Activated T-cell treated with anti-CD3 and anti-CD28 coated beads, Interleukin-2, amount 50 U/mL, for 24 hours (primary cell): ENCODE measurements around the gene PLOD1.
"Not testable (repeated sequence)": the region's sequence is repeated elsewhere in the genome, so short reads cannot be mapped to it uniquely, and the experiment has no call there.

ENCODE experiments used
- DNase-seq: peaks from one replicate; pipeline ENCODE4 v3.0.0-alpha.2; 2020
- H3K27ac Mint-ChIP-seq: 2 replicates; pipeline ENCODE4 v1.8.0; 2020; ENCODE audit warnings: mild to moderate bottlenecking, mixed read lengths
- H3K27me3 Mint-ChIP-seq: 2 replicates; pipeline ENCODE4 v1.8.0; 2020; ENCODE audit warnings: mixed read lengths
- H3K36me3 Mint-ChIP-seq: 2 replicates; pipeline ENCODE4 v1.8.0; 2020; ENCODE audit warnings: low read depth, mixed read lengths
- H3K4me1 Mint-ChIP-seq: 2 replicates; pipeline ENCODE4 v1.8.0; 2020; ENCODE audit warnings: low read depth, mixed read lengths
- H3K4me3 Mint-ChIP-seq: 2 replicates; pipeline ENCODE4 v1.8.0; 2020; ENCODE audit warnings: mild to moderate bottlenecking, moderate library complexity, mixed read lengths
- H3K9me3 Mint-ChIP-seq: 2 replicates; pipeline ENCODE4 v1.8.0; 2020; ENCODE audit warnings: mixed read lengths

PLOD1 gene

GRCh38 chr1:11934302-11935056 lies at the start of gene PLOD1:
TSS of gene PLOD1 (plus strand) at chr1:11934717. CDS start at chr1:11934780, 63 bp downstream.
- Mint-ChIP-seq H3K27me3 (no peaks in the 10 kb centered on the region), H3K4me1 (peaks cover 9% of the 10 kb centered on the region), H3K27ac (peak within 1 kb of the TSS; percentile 57), H3K4me3 (peak within 1 kb of the TSS; percentile 82), H3K9me3 (no peaks in the 10 kb centered on the region), H3K36me3 (peaks cover 11% of the 10 kb centered on the region)
- peak; percentile 94 for DNase-seq

- no peaks in the 10 kb centered on the region for H3K36me3 Mint-ChIP-seq
- no peak for DNase-seq
- H3K27ac Mint-ChIP-seq = no peak overlapping the region
- no peaks in the 10 kb centered on the region for H3K9me3 Mint-ChIP-seq
- peaks cover 3% of the 10 kb centered on the region for H3K27me3 Mint-ChIP-seq
- H3K4me3 Mint-ChIP-seq = no peak overlapping the region
- H3K4me1 Mint-ChIP-seq = no peaks in the 10 kb centered on the region
Observed at GRCh38 chr1:11885916-11886315, 48.6 kb upstream of the PLOD1 start.

- Mint-ChIP-seq H3K27me3 (peaks cover 3% of the 10 kb centered on the region), H3K4me1 (no peaks in the 10 kb centered on the region), H3K4me3 (no peak overlapping the region), H3K36me3 (no peaks in the 10 kb centered on the region), H3K27ac (no peak overlapping the region), H3K9me3 (no peaks in the 10 kb centered on the region)
- DNase-seq = no peak
Observed at GRCh38 chr1:11886986-11887665, 47.4 kb upstream of the PLOD1 start.

- no peak overlapping the region for H3K27ac Mint-ChIP-seq
- no peak overlapping the region for H3K4me3 Mint-ChIP-seq
- no peaks in the 10 kb centered on the region for H3K4me1 Mint-ChIP-seq
- no peaks in the 10 kb centered on the region for H3K36me3 Mint-ChIP-seq
- H3K9me3 Mint-ChIP-seq = no peaks in the 10 kb centered on the region
- peaks cover 8% of the 10 kb centered on the region for H3K27me3 Mint-ChIP-seq
- DNase-seq = no peak
Observed at GRCh38 chr1:11887666-11888007, 46.9 kb upstream of the PLOD1 start.

- Mint-ChIP-seq H3K9me3 (no peaks in the 10 kb centered on the region), H3K4me3 (no peak overlapping the region)
Observed at GRCh38 chr1:11888206-11888876, 46.2 kb upstream of the PLOD1 start.

GRCh38 chr1:11888877-11889208 lies 45.7 kb upstream of the PLOD1 start:
- no peak overlapping the region for H3K27ac Mint-ChIP-seq
- no peaks in the 10 kb centered on the region for H3K4me1 Mint-ChIP-seq
- H3K36me3 Mint-ChIP-seq = no peaks in the 10 kb centered on the region
- DNase-seq = no peak
- H3K27me3 Mint-ChIP-seq = peaks cover 12% of the 10 kb centered on the region
- H3K4me3 Mint-ChIP-seq = no peak overlapping the region
- no peaks in the 10 kb centered on the region for H3K9me3 Mint-ChIP-seq

More at GRCh38 chr1:11888206-11888876, 46.2 kb upstream of the PLOD1 start:
- Mint-ChIP-seq H3K27ac (no peak overlapping the region), H3K27me3 (peaks cover 8% of the 10 kb centered on the region), H3K4me1 (no peaks in the 10 kb centered on the region), H3K36me3 (no peaks in the 10 kb centered on the region)
- no peak for DNase-seq

- Mint-ChIP-seq H3K9me3 (no peaks in the 10 kb centered on the region), H3K27ac (no peak overlapping the region), H3K4me1 (no peaks in the 10 kb centered on the region), H3K27me3 (peaks cover 29% of the 10 kb centered on the region), H3K4me3 (no peak overlapping the region), H3K36me3 (no peaks in the 10 kb centered on the region)
- no peak for DNase-seq
Observed at GRCh38 chr1:11891433-11892186, 42.9 kb upstream of the PLOD1 start.

- H3K36me3 Mint-ChIP-seq = no peaks in the 10 kb centered on the region
- no peaks in the 10 kb centered on the region for H3K9me3 Mint-ChIP-seq
- H3K27ac Mint-ChIP-seq = no peak overlapping the region
- no peaks in the 10 kb centered on the region for H3K4me1 Mint-ChIP-seq
- H3K4me3 Mint-ChIP-seq = no peak overlapping the region
- H3K27me3 Mint-ChIP-seq = peaks cover 46% of the 10 kb centered on the region
- peak; percentile 80 for DNase-seq
Observed at GRCh38 chr1:11893907-11894251, 40.6 kb upstream of the PLOD1 start.

- not testable (repeated sequence) for H3K9me3 Mint-ChIP-seq, H3K36me3 Mint-ChIP-seq, H3K27ac Mint-ChIP-seq, H3K4me3 Mint-ChIP-seq, H3K4me1 Mint-ChIP-seq, DNase-seq
- H3K27me3 Mint-ChIP-seq = peaks cover 53% of the 10 kb centered on the region
Observed at GRCh38 chr1:11894501-11894900, 40.0 kb upstream of the PLOD1 start.

- Mint-ChIP-seq H3K4me1 (no peaks in the 10 kb centered on the region), H3K27me3 (peaks cover 73% of the 10 kb centered on the region), H3K9me3 (no peaks in the 10 kb centered on the region), H3K27ac (no peak overlapping the region), H3K4me3 (no peak overlapping the region), H3K36me3 (no peaks in the 10 kb centered on the region)
- DNase-seq = no peak
Observed at GRCh38 chr1:11898086-11898785, 36.3 kb upstream of the PLOD1 start.

GRCh38 chr1:11898831-11899467 lies 35.6 kb upstream of the PLOD1 start:
- peak; percentile 34 for DNase-seq
- Mint-ChIP-seq H3K27me3 (peaks cover 68% of the 10 kb centered on the region), H3K4me3 (no peak overlapping the region), H3K36me3 (no peaks in the 10 kb centered on the region), H3K27ac (no peak overlapping the region), H3K9me3 (no peaks in the 10 kb centered on the region), H3K4me1 (no peaks in the 10 kb centered on the region)

- H3K27ac Mint-ChIP-seq, H3K4me3 Mint-ChIP-seq, H3K36me3 Mint-ChIP-seq, DNase-seq, H3K9me3 Mint-ChIP-seq: not testable (repeated sequence)
- H3K4me1 Mint-ChIP-seq = peaks cover 16% of the 10 kb centered on the region
- H3K27me3 Mint-ChIP-seq = peaks cover 57% of the 10 kb centered on the region
Observed at GRCh38 chr1:11901446-11901845, 33.1 kb upstream of the PLOD1 start.

GRCh38 chr1:11903210-11903609 lies 31.3 kb upstream of the PLOD1 start:
- no peaks in the 10 kb centered on the region for H3K36me3 Mint-ChIP-seq
- H3K27me3 Mint-ChIP-seq = peaks cover 41% of the 10 kb centered on the region
- no peak overlapping the region for H3K27ac Mint-ChIP-seq
- H3K9me3 Mint-ChIP-seq = no peaks in the 10 kb centered on the region
- DNase-seq = no peak
- peaks cover 24% of the 10 kb centered on the region for H3K4me1 Mint-ChIP-seq
- H3K4me3 Mint-ChIP-seq = no peak overlapping the region

- H3K4me1 Mint-ChIP-seq = peaks cover 28% of the 10 kb centered on the region
- peaks cover 32% of the 10 kb centered on the region for H3K27me3 Mint-ChIP-seq
- not testable (repeated sequence) for DNase-seq
Observed at GRCh38 chr1:11904156-11904555, 30.4 kb upstream of the PLOD1 start.

More at GRCh38 chr1:11904156-11904555, 30.4 kb upstream of the PLOD1 start:
- not testable (repeated sequence) for H3K27ac Mint-ChIP-seq, H3K4me3 Mint-ChIP-seq, H3K36me3 Mint-ChIP-seq, H3K9me3 Mint-ChIP-seq
